HG03097 (cell line): ENCODE measurements around the gene ZG16.

Experiments
- ATAC-seq: cut with Tn5 transposase; IDR thresholded peaks from one replicate; pipeline ENCODE4 v1.9.1; 2021; ENCODE audit not compliant: unreplicated experiment, low FRiP score

ZG16 gene

GRCh38 chr16:29819506-29819905, 41.5 kb downstream of the ZG16 start:
- ATAC-seq: no peak

DNA sequence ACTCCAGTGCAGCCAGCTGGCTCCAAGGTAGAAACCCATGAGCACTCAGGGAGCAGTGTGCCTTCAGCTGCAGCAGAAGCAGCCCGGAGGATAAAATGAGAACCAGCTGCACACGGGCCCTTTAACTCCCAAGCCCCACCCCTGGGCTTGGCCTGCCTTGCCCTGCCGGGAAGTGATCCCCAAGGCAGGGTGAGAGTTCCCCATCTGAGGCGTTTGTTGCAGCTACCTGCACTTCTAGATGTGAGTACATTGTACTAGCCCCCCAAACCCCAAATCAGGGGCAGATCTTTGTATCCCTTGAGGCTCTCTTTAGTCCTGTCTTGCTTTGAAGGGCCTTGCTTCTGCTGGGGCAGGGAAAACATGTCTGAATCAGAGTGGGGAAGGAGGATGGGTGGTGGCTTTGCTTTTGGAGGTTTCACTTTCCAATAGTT, 42.2 kb downstream of the ZG16 start, which contains the start of gene MVP:
Gene MVP, plus strand, starts transcription at position 192 of the 431 bp plus-strand sequence. CDS start 10,088 bp downstream, outside the sequence.
- no peak for ATAC-seq

DNA sequence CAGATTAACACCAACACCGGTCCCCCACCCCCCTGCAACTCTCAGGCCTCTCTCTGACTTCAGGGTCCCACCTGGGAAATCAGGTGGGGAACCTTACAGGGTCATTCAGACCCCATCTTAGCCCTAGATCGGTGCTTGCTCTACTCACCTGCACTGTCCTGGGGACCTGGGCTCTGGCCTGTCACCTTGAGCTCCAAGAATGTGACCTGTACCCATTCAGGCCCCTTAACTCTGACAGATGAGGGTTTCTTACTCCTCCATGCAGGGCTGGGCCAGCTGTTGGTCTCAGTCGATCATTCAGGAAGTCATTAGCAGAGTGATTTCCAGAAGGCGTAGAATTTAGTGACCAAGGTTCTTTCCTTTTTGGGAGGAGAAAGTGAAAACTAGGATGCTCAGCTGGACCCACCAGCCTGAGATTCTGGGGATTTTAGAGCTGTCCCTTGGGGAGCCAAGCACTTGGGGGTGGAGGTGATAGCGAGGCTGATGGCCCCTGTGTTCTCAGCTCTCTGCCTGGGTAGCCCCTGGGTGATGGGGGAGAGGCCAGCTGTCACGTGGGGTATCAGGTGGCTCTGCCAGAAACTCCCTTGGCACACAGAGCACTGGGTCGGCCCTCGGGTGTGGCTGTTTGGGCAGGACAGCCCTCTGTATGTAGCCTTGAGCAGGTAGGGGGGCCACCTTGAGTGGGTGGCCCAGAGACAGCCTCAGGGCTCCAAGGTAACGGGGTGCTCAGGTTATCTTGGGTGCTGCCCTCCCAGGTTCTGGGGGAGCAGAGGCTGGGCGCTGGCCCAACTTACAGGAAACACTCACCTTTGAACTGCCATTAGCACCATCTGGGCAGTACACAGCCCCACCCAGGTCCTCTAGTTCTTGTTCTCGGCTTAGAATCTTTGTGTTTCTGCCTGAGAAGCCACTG, 42.9 kb downstream of the ZG16 start:
- peak; percentile 33 for ATAC-seq

DNA sequence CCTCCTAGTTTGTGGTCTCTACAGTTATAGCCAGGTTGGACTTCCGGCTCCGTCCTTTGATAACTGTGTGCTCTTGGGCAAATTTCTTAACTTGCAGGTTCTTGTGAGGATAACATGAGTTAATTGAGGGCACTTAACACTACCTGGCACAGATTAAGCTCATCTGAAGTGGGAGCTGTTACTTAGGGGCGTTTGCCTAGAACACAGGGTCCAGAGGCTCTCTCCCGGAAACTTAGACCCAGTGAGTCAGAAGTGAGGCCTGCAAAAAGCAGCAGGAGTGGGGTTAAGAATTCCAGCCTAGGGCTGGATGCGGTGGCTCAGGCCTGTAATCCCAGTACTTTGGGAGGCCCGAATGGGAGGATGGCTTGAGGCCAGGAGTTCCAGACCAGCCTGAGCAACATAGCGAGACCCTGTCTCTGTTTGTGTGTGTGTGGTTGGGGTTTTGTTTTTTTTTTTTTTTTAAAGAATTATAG, 43.6 kb downstream of the ZG16 start:
- no peak for ATAC-seq

DNA sequence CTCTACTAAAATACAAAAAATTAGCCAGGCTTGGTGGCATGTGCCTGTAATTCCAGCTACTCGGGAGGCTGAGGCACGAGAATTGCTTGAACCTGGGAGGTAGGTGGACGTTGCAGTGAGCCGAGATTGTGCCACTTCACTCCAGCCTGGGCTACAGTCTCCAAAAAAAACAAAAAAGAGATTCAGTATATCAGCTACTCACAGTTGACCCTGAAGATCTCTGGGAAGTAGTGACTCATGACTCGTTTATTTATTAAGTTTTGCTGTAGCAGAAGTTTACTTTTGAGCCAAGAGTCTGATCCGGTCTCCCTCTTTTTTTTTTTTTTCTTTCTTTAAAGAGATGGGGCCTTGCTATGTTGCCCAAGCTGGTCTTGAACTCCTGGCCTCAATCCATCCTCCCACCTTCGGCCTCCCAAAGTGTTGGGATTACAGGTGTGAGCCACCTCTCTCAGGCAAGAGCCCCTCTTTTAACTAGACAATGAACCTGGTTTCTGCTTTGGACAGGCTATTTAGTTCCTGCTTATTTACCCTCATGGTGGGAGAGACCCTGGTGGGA, 46.6 kb downstream of the ZG16 start:
- ATAC-seq: no peak

DNA sequence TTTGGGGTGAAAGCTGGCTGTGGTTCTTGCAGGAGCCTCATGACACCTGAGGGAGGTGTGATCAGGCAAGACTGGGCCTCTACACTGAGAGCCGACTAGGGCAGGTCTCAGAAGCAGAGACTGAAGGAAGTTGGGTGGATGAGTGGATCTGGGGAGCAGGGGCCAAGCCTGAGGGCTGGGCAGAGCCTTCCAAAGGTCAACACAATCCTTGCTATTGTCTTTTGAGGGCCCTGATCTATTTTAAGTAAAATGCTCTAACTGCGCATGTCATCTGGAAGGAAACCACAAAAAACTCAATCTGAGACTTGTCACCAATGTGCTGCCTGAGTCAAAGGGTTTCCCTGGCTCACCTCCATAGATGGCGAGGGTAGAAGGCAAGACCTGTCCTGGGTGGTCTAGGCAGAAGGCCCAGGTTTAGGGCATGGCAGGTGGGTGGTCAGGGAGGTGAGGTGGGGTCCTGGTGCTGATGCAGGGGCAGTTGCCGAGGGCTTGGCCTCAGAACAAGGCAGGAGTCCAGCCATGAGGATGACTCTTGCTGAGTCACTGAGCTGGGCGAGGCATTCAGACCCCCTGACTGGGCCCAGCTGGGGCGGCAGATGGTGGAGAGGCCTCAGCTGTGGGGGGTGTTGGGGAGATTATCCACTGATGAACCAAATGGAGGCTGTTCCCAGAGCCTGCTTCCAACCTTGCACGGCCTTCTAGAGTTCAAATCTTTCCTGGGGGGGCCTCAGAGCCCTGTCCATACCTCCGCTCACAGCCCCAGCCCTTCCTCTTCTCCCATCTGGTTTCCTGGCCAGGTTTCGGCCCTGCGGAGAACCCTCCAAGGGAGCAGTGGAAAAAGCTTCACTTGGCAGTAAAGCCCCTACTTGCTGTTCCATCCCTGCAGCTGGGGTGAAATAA, 47.3 kb downstream of the ZG16 start:
- no peak for ATAC-seq

DNA sequence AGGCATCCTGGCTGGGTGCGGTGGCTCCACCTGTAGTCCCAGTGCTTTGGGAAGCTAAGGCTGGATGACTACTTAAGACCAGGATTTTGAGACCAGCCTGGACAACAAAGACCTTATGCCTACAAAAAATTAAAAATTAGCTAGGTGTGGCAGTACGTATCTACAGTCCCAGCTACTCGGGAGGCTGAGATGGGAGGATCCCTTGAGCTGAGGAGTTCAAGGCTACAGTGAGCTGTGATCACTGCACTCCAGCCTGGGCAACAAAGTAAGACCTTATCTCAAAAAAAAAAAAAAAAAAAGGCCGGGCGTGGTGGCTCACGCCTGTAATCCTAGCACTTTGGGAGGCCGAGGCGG, 48.3 kb downstream of the ZG16 start:
- no peak for ATAC-seq

DNA sequence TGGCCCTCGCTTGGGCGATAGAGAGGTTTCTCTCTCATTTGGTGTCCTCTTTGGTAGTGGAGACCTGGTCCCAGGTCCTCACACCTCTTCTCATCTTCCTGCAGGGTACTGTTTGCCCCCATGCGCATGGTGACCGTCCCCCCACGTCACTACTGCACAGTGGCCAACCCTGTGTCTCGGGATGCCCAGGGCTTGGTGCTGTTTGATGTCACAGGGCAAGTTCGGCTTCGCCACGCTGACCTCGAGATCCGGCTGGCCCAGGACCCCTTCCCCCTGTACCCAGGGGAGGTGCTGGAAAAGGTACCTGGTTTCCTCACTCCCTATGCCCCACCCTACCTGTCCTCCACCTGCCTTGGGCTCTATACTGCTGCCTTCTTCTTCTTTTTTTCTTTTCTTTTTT, 52.7 kb downstream of the ZG16 start:
- no peak for ATAC-seq

DNA sequence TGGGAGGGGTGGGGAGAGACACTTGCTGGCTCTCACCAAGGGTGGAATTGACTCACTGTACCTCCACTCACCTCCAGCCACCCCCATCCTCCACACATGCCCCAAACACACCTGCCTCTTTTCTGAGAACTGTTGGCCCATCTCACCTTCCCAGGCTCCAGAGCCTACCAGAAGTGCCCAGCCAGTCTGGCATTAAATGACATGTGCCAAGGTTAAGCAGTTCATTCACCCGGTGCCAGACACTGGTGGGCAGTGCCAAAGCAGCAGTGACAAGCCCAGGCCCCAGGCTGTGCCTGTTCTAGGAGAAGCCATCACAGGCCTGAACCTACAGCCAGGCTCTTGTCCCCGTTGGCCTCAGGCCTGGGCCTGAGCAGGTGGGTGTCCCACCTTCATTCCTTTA, 53.4 kb downstream of the ZG16 start:
- no peak for ATAC-seq
